Right ventricle myocardium inferior (tissue), 1 donor: ENCODE results near the gene EXD3. TPM values are rescaled to one million over a fixed set of nuclear protein-coding genes. Genes with fewer than 3 reads are reported as not detected.
A peak's percentile ranks its signal among the peaks of the same experiment; 100 is the strongest.
"Not testable (repeated sequence)": the region's sequence is repeated elsewhere in the genome, so short reads cannot be mapped to it uniquely, and the experiment has no call there.

Experiments
- ATAC-seq: fragments of 200-7000 bp; cut with Tn5 transposase; one replicate; pipeline ENCODE4 v1.9.1; 2020; ENCODE audit warnings: mild to moderate bottlenecking, moderate library complexity
- DNase-seq: peaks from one replicate; pipeline ENCODE4 v3.0.0; 2021; ENCODE audit errors: missing footprints
- intact Hi-C: fragments of 100-400 bp; cut with DNase I; formaldehyde crosslinking; loops from one replicate; pipeline ENCODE4 v1.11.0; 2022
- total RNA-seq: library from RNA; stranded (reverse); fragmentation: NEBNext Ultra II Directional; extraction: Animal tissue kit (Norgen Biotek cat#: 25700); gene quantifications from one replicate; pipeline ENCODE4 v1.2.1, GENCODE V29; 2021
- donor health status: DM: no; HTN: yes; CAD: no; lungs with severe emphysema.

Gene EXD3
- total RNA-seq, 1 donor from 2014 or later, result 6.8 TPM

DNA sequence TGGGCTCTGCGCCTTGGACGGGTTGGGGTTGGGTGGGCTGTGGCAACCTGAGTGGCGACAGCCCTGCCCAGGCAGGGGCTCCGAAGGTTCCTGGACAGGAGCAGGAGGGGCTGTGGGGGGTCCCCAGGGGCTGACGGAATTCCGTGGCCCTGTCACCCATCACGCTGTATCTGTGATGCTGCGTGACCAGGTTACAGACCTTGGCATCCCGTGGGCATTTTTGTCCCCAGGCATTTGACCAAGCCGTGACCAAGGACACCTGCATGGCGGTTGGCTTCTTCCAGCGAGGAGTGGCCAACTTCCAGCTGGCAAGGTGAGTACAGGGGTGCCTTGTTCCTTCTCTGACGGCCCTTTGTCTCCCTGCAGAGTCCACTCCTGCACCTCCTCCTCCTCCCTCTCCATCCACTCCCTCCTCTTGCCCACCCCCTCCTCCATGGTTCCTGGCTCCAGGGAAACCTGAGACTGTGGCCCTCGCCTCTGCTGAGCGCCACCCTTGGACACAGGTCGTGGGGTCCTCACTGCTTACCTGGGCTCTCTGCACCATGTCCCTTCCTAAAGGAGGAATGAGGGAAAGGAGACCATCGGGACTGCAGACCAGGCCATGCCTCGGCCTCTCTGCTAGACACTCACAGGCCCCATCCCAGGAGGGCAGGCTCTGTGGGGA lies 3.2 kb upstream of the EXD3 start:
- DNase-seq, result no peak

DNA sequence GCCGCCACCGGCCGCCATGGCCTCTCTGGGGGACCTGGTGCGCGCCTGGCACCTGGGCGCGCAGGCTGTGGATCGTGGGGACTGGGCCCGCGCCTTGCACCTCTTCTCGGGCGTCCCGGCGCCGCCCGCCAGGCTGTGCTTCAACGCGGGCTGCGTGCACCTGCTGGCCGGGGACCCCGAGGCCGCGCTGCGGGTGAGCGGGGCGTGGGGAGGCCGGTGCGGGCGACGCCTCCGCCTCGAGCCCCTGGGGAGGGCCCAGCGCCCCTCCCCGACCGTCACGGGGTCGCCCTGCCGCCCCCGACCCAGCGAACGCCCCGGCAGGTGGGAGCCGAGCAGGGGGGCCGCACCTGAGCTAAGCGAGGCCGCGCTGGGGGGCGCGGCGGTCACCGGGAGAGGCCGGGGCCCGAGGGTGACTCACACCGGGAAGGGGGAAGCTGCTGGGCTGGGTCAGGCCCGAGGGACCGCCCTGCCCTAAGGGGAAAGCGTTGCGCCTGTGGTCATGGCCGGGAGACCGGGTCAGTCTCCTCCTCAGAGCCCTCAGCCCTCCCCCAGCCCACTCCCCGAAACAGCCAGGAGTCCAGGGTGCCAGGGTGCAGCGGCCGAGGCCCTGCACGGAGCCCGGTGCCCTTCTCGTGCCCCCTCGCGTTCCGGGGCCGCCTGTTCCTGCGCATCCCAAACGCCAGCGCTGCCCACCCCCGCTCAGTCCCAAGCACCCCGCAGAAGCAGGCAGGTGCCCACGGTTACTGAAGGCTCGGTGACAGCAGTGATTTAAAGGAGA lies 741 bp upstream of the EXD3 start:
- intact Hi-C loops, result loop anchor here (2.0 to 10.0 kb wide), 2 partner anchors 101 to 125 kb away; no protein-coding TSS in a partner anchor
- DNase-seq, result no peak
- ATAC-seq, result peak; percentile 3

More for the DNA sequence above, 3.2 kb upstream of the EXD3 start:
- intact Hi-C loops, result loop anchor here (10.0 kb wide), 1 partner anchor 99 kb away; no protein-coding TSS in a partner anchor
- ATAC-seq, result no peak

- intact Hi-C loops, result loop anchor here (2.0 to 10.0 kb wide), 2 partner anchors 103 to 123 kb away; no protein-coding TSS in a partner anchor
- DNase-seq (no peak), ATAC-seq (no peak)
These were observed 941 bp downstream of the EXD3 start for GRCh38 chr9:137421838-137422603.

GRCh38 chr9:137417161-137418021 lies 5.6 kb downstream of the EXD3 start:
- ATAC-seq, result peak; percentile 22
- no peak for DNase-seq
- intact Hi-C loops, result no loop called here

- intact Hi-C loops, result no loop called here
- ATAC-seq (no peak), DNase-seq (no peak)
These were observed 6.3 kb downstream of the EXD3 start for GRCh38 chr9:137416563-137417151.

DNA sequence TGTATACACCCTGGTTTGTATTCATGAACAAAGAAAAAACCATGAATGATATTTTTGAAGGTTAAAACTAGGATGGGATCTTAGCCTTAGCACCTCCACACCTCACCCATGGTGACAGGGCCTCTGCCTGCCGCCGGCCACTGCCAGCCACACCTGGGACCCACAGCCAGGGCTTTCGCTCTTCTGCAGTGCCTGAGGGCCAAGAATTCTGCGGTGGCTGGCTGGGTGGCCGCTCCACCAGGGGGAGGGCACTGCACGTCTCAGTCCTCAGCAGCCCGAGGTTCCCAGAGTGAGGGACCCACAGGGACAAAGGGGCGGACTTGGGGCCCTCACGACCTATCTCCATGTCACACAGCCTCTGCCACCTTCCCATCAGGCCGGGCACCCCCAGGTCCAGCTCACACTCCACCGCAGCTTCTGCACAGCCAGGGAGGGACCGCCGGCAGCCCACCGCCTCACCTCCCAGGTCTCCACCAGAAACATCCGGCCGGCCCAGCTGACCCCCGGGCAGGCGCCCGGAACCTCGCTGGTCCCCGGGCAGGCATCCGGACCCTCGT lies 6.9 kb downstream of the EXD3 start:
- no peak for ATAC-seq
- intact Hi-C loops, result no loop called here
- DNase-seq, result no peak

GRCh38 chr9:137415451-137415850 lies 7.5 kb downstream of the EXD3 start:
- intact Hi-C loops, result no loop called here
- DNase-seq (no peak), ATAC-seq (no peak)

GRCh38 chr9:137412431-137412830 lies 10.5 kb downstream of the EXD3 start:
- DNase-seq, result no peak
- no peak for ATAC-seq
- intact Hi-C loops, result no loop called here

GRCh38 chr9:137411645-137412380 lies 11.1 kb downstream of the EXD3 start:
- ATAC-seq (no peak), DNase-seq (peak; percentile 75)
- intact Hi-C loops, result no loop called here

GRCh38 chr9:137411260-137411644 lies 11.7 kb downstream of the EXD3 start:
- ATAC-seq, result no peak
- no peak for DNase-seq
- intact Hi-C loops, result no loop called here

GRCh38 chr9:137410891-137411249 lies 12.1 kb downstream of the EXD3 start:
- ATAC-seq (no peak), DNase-seq (no peak)
- intact Hi-C loops, result no loop called here

- DNase-seq, ATAC-seq, intact Hi-C loops: not testable (repeated sequence)
These were observed 12.6 kb downstream of the EXD3 start for GRCh38 chr9:137410236-137410890.

GRCh38 chr9:137409515-137409914 lies 13.4 kb downstream of the EXD3 start:
- DNase-seq (no peak), ATAC-seq (no peak)
- intact Hi-C loops, result no loop called here

DNA sequence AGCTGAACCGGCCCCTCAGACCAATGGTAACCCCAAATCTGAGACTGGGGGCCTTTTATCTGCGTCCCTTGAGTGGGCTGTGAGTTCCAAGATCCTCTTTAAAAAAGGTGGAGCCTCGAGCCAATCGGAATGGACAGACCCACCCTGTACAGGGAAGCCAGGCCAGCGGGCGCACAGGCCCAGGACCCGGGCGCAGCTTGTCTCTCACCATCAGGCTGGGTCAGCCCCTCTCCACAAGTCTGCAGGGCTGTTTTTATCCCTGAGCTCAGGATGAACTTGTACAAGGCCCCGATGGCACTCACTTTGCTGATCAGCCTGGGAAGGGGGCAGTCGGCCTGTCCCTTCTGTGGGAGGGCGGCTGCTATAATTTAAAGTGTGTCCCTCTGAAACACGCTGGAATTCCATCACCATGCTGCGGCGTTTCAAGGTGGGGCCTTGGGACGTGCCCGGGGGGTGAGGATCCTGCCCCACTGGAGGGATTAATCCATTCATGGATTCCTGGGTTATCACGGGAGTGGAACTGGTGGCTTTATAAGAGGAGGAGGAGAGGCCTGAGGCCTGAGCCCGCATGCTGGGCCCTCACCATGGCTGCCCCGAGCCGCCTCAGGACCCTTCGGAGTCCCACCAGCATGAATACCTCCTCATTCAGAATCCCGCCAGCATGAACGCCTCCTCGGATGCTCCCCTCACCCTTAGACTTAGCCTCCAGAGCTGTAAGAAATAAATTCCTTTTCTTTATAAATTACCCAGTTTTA lies 14.1 kb downstream of the EXD3 start:
- ATAC-seq, result no peak
- intact Hi-C loops, result no loop called here
- DNase-seq, result no peak

- DNase-seq, result peak; percentile 81
- intact Hi-C loops, result loop anchor here (2.0 kb wide), 1 partner anchor 113 kb away; no protein-coding TSS in a partner anchor
- ATAC-seq, result peak; percentile 59
These were observed 15.2 kb downstream of the EXD3 start for GRCh38 chr9:137407590-137408300.
